Measurements from ENCODE around the gene DHX35. TPM values are rescaled to one million over a fixed set of nuclear protein-coding genes. Genes with fewer than 3 reads are reported as not detected.
A peak's percentile ranks its signal among the peaks of the same experiment; 100 is the strongest.

Gene DHX35
- total and polyA plus RNA-seq, 2 of the 13 experiments (the other 11 are each of a cell fraction or from before 2014, with no cell fraction given), result 25.8 to 28.7 TPM

DNA sequence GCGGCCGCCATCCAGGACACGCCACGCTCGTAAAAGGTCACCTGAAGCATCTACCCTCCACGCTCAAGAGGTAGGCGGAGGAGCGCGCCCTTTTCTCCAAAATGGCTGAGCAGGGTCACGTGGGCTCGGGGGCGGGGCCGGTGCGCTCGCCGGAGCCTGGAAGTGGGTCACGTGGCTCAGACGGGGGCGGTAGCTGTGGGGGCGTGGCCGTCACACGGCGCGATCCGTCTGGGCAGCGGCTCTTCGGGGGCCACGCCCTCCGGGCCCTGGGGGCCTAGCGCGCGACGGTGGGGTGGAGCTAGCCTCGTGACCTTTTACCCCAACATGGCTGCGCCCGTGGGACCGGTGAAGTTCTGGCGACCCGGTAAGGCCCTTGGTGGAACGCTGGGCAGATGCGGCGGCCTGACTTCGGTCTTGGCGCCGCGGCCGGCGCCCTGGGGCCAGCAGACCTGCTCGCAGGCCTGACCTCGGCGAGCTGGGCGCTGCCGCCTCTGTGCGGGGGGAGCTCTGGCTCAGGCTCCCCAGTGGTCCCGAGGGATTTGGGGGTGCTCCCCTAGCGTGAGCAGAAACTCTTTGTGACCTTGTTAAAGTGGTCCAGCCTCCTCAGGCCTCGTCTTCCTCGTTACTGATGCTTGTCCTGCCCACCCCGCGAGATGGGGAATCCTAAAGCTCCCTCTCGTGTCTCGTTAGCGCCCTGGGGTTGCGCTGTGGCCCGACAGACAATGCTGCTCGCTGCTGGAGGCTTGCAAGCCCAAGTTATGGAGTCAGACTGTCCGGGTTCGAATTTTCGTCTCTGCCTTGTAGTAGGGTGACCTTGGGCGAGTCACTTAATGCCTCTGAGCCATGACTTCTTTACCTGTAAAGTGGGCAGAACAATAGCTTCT lies at the start of gene DHX35 (continued):
- peak; percentile 39; the same call in 1 of the 2 replicates for TF ChIP-seq MTA1 (CRISPR knock-in tag; IDR thresholded peaks at IDR 0.05; ENCODE audit: borderline replicate concordance)
- TF ChIP-seq ZNF7 (CRISPR knock-in tag; IDR thresholded peaks at IDR 0.05), result peak; percentile 45; the same call in 1 of the 2 replicates
- TF ChIP-seq TEAD2 (CRISPR knock-in tag; IDR thresholded peaks at IDR 0.05), result no peak; the same call in 1 of the 2 replicates
- TF ChIP-seq ZBTB38 (CRISPR knock-in tag; IDR thresholded peaks at IDR 0.05), result peak; percentile 97
- TF ChIP-seq PREB (CRISPR knock-in tag; IDR thresholded peaks at IDR 0.05), result no peak
- 0 out of 2 replicates have a peak, but pooled peaks have one; percentile 37 for TF ChIP-seq BRCA1 (CRISPR knock-in tag; IDR thresholded peaks at IDR 0.05)

GRCh38 chr20:38915355-38915754 lies 46.8 kb upstream of the DHX35 start:
- no peak for FAIRE-seq
- H3K4me1 ChIP-seq (ENCODE audit: insufficient read depth, low read length), result peaks cover 74% of the 10 kb centered on the region
- H3K4me3 ChIP-seq (replicated peaks in 1 of 3; ENCODE audit: insufficient read depth in 1 of 3, low read depth in 2 of 3, low read length in 3 of 3), result no peak overlapping the region
- no TSS peak for BruUV-seq (replicated peaks)
- no peaks in the 10 kb centered on the region for H3K79me2 ChIP-seq (ENCODE audit: insufficient read depth, low read length)
- no peak for ATAC-seq
- no peak overlapping the region for H2AFZ ChIP-seq (ENCODE audit: low read length)
- no peak for DNase-seq (ENCODE audit: low spot score)
- in situ Hi-C loops (cut with HindIII; ENCODE audit: extremely low pct_ligation_motif_present, low pct_unique_long_range_greater_than_20kb) (no loop called here), intact Hi-C loops (cut with micrococcal nuclease; ENCODE audit: unreplicated experiment) (no loop called here)
- no peaks in the 10 kb centered on the region for H4K20me1 ChIP-seq (ENCODE audit: insufficient read depth, low read length)
- peaks cover 3 to 5% of the 10 kb centered on the region in 2 experiments; a peak in 4 of 5 replicates for H3K27me3 ChIP-seq (ENCODE audit: control insufficient read depth in 1 of 2, insufficient read depth in 2 of 2, low read length in 2 of 2)
- no peaks in the 10 kb centered on the region for H3K9me3 ChIP-seq (ENCODE audit: low read length)
- peak overlapping the region; percentile 83 for H3K27ac ChIP-seq (ENCODE audit: extremely low read length, insufficient read depth, low read length)
- ChIA-PET CTCF (ENCODE audit: low intra/inter-chr PET ratio, low total read pairs) (no interaction called here), POLR2A (no interaction called here)
- H3K9ac ChIP-seq (ENCODE audit: insufficient read depth, low read depth, low read length), result no peak overlapping the region
- H3K4me2 ChIP-seq (ENCODE audit: low read depth, low read length), result no peak overlapping the region
- WGBS (ENCODE audit: low lambda C conversion rate), result 64% methylated on average over 7 of the region's 7 CpGs
- H3K36me3 ChIP-seq (replicated peaks in 1 of 2; ENCODE audit: control insufficient read depth in 1 of 2, insufficient read depth in 2 of 2, low read length in 2 of 2), result no peaks in the 10 kb centered on the region
- TF ChIP-seq ZNF574 (CRISPR knock-in tag; IDR thresholded peaks at IDR 0.05), result no peak
- TF ChIP-seq ZKSCAN1 (IDR thresholded peaks at IDR 0.05; ENCODE audit: low read length), result no peak
- TF ChIP-seq CEBPB (IDR thresholded peaks at IDR 0.05; ENCODE audit: borderline replicate concordance, low read depth, low read length), result peak; percentile 41; the same call in 1 of the 2 replicates
- TF ChIP-seq ZNF292 (CRISPR knock-in tag; IDR thresholded peaks at IDR 0.05; ENCODE audit: borderline replicate concordance, low read depth), result 0 out of 2 replicates have a peak, but pooled peaks have one; percentile 25
- TF ChIP-seq HDAC2 (CRISPR knock-in tag; IDR thresholded peaks at IDR 0.05), result 0 out of 2 replicates have a peak, but pooled peaks have one; percentile 13
- TF ChIP-seq, protein P1, sequence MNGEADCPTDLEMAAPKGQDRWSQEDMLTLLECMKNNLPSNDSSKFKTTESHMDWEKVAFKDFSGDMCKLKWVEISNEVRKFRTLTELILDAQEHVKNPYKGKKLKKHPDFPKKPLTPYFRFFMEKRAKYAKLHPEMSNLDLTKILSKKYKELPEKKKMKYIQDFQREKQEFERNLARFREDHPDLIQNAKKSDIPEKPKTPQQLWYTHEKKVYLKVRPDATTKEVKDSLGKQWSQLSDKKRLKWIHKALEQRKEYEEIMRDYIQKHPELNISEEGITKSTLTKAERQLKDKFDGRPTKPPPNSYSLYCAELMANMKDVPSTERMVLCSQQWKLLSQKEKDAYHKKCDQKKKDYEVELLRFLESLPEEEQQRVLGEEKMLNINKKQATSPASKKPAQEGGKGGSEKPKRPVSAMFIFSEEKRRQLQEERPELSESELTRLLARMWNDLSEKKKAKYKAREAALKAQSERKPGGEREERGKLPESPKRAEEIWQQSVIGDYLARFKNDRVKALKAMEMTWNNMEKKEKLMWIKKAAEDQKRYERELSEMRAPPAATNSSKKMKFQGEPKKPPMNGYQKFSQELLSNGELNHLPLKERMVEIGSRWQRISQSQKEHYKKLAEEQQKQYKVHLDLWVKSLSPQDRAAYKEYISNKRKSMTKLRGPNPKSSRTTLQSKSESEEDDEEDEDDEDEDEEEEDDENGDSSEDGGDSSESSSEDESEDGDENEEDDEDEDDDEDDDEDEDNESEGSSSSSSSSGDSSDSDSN (CRISPR knock-in tag; IDR thresholded peaks at IDR 0.05), result no peak
- no peak for TF ChIP-seq ELK4 (CRISPR knock-in tag; IDR thresholded peaks at IDR 0.05; ENCODE audit: borderline replicate concordance)
- TF ChIP-seq ZNF7 (CRISPR knock-in tag; IDR thresholded peaks at IDR 0.05), result 0 out of 2 replicates have a peak, but pooled peaks have one; percentile 11
- TF ChIP-seq KDM3A (CRISPR knock-in tag; IDR thresholded peaks at IDR 0.05; ENCODE audit: low read depth), result no peak
- TF ChIP-seq HNRNPUL1 (IDR thresholded peaks at IDR 0.05; ENCODE audit: low read depth, low read length), result no peak

Data from HepG2 (cell line).